Subcutaneous adipose tissue (tissue), 4 donors: ENCODE data around the gene FRAS1. TPM values are rescaled to one million over a fixed set of nuclear protein-coding genes. Genes with fewer than 3 reads are reported as not detected.

Source experiments
- CTCF ChIP-seq: fragments of 450-650 bp; IDR thresholded peaks from one replicate; pipeline ENCODE4 v1.5.1; 2016; ENCODE audit warnings: low read depth, mild to moderate bottlenecking, control low read depth, antibody characterized with exemption, moderate library complexity
- total RNA-seq, 4 donors: library from RNA; depleted of rRNA; stranded (reverse); fragments of >200 nt; gene quantifications; one replicate each; pipeline ENCODE4 v1.1.0, GENCODE V29; 2016

FRAS1 gene
- total RNA-seq, 4 donors from 2014 or later: 2.2 to 6.0 (median 3.6) TPM

GRCh38 chr4:78410676-78411075 lies 353.6 kb downstream of the FRAS1 start:
- TF ChIP-seq CTCF: no peak

- TF ChIP-seq CTCF: no peak
Observed at GRCh38 chr4:78414116-78414515, 357.0 kb downstream of the FRAS1 start.

- no peak for TF ChIP-seq CTCF
Observed at GRCh38 chr4:78417603-78418002, 360.5 kb downstream of the FRAS1 start.

GRCh38 chr4:78418406-78418805 lies 361.3 kb downstream of the FRAS1 start:
- no peak for TF ChIP-seq CTCF

GRCh38 chr4:78423790-78424189 lies 366.7 kb downstream of the FRAS1 start:
- no peak for TF ChIP-seq CTCF

GRCh38 chr4:78424461-78424860 lies 367.3 kb downstream of the FRAS1 start:
- TF ChIP-seq CTCF: no peak

GRCh38 chr4:78426972-78427371 lies 369.8 kb downstream of the FRAS1 start:
- no peak for TF ChIP-seq CTCF
